ENCODE data around the gene SEPTIN11.
"Not testable (repeated sequence)": the region's sequence is repeated elsewhere in the genome, so short reads cannot be mapped to it uniquely, and the experiment has no call there.

The SEPTIN11 gene

DNA sequence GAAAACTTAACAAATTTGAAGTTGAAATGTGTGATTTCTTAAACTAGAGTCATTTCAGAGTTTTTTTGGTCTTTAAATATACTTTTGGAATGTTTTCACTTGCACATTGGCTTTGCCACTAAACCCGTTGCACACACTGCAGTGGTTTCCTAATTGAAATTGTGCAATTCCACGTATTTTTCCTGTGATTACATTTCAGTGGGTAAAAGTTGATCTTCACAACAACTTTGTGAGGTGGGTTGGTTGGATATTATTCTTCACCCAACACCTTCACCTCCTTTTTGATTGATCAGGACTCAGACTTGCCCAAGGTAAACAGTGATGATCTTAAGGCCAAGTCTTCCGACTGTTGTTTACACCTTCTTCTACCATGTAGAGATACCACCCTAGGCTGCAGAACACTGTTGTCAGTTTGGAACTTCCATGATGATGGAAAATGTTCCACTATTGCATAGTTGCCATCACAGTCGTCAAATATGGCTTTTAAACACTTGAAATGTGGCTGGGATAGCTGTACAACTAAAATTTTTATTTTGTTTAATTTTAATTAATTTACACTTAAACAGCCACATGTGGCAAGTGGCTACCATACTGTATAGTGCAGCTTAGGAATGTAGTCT, 13.7 kb downstream of the SEPTIN11 start:
- H3K27ac Mint-ChIP-seq: no peak overlapping the region
- no peak for DNase-seq (ENCODE audit: low spot score in 2 of 2)
- no peak overlapping the region for H3K4me3 Mint-ChIP-seq

DNA sequence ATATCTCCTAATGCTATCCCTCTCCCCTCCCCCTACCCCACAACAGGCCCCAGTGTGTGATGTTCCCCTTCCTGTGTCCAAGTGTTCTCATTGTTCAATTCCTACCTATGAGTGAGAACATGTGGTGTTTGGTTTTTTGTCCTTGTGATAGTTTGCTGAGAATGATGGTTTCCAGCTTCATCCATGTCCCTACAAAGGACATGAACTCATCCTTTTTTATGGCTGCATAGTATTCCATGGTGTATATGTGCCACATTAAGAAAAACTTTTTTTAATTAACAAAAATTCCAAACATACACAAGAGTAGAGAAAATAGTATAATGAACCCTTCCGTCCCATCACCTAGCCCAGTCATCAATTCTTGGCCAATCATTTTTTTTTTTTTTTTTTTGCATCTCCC, 14.4 kb downstream of the SEPTIN11 start:
- not testable (repeated sequence) for ATAC-seq; H3K36me3 Mint-ChIP-seq; DNase-seq (ENCODE audit: low spot score in 2 of 2); H3K4me3 Mint-ChIP-seq; H3K27ac Mint-ChIP-seq; H3K9me3 Mint-ChIP-seq
- H3K4me1 Mint-ChIP-seq: peaks cover 14% of the 10 kb centered on the region

More for the DNA sequence above, 13.7 kb downstream of the SEPTIN11 start:
- no peak for ATAC-seq
- Mint-ChIP-seq H3K4me1 (peaks cover 16% of the 10 kb centered on the region), H3K9me3 (no peaks in the 10 kb centered on the region), H3K36me3 (no peaks in the 10 kb centered on the region)

DNA sequence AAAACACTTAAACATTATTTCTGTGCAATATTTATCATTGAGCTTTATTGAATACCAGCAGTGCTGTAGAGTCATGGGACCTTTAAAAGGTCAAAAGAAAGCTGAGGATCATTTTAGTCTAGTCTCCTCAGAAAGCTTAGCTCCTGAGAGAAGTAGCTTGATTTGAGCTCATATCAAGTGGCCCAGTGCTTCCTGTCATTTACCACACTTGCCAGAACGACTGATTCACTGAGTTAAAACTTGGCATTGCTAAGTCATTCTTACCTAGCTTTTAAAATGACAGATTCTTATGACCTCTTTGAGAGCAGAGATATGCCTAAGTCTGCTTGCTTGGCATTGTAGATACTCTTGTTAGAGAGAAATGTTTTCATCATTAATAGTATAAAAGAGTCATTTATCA, 15.2 kb downstream of the SEPTIN11 start:
- Mint-ChIP-seq H3K36me3 (no peaks in the 10 kb centered on the region), H3K27ac (no peak overlapping the region), H3K4me3 (no peak overlapping the region), H3K9me3 (no peaks in the 10 kb centered on the region), H3K4me1 (peaks cover 14% of the 10 kb centered on the region)
- no peak for DNase-seq (ENCODE audit: low spot score in 2 of 2)
- peak; percentile 78 for ATAC-seq

DNA sequence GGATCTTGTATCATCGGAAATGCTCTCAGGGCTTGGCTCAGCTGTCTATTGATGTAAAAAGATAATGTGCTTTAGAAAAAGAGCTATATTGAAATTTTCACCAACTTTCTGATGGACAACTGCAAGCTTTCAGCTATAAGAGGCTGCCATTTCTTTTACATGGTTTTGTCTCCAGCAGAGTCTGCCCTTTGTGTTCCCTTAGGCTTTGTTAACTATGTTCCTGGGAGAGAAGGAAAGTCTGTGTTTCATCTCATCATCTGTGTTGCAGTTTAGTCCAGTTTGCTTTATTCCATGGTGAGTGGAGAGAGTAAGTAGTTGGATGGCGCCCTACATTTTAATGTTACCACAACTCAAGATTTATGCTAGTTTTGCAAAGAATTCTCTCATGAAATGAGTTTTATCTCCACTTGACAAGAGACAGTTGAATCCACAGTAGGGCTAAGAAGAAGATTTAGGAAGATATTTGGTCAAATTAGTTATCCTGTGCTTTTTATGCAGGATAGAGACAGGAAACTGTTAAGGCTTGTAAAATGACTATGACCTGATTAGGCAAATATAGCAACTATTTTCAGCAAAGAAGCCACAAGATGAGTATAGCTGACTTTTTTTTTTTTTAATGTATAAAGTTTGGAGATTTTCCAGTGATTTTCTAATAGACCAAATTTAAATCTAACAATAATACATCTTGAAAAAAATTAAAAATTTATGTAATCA, 16.5 kb downstream of the SEPTIN11 start:
- H3K4me1 Mint-ChIP-seq: peaks cover 5% of the 10 kb centered on the region
- no peak overlapping the region for H3K27ac Mint-ChIP-seq
- no peaks in the 10 kb centered on the region for H3K36me3 Mint-ChIP-seq
- DNase-seq (ENCODE audit: low spot score in 2 of 2) (no peak), ATAC-seq (no peak)
- no peak overlapping the region for H3K4me3 Mint-ChIP-seq
- no peaks in the 10 kb centered on the region for H3K9me3 Mint-ChIP-seq

DNA sequence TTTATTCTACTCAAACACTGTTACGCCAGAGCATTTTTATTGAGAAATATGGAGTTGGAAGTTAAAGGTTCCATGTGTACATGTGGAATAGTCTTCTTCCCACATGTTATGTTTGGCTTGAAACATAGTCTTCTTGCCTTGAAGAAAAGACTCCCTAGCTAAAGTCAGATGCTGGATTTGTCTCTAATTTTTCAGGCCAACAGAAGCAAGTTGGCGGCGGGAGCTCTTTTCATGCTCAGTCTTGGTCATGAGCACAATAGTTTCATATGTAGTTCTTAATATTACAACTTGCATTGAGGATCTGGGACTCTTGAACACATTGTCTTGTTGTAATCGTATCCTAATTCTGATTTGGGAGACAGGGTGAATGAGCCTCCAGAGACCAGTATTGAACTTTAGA, 19.4 kb downstream of the SEPTIN11 start:
- Mint-ChIP-seq H3K27ac (no peak overlapping the region), H3K4me1 (peaks cover 5% of the 10 kb centered on the region), H3K4me3 (no peak overlapping the region), H3K36me3 (no peaks in the 10 kb centered on the region), H3K9me3 (no peaks in the 10 kb centered on the region)
- DNase-seq (ENCODE audit: low spot score in 2 of 2): no peak
- ATAC-seq: no peak

DNA sequence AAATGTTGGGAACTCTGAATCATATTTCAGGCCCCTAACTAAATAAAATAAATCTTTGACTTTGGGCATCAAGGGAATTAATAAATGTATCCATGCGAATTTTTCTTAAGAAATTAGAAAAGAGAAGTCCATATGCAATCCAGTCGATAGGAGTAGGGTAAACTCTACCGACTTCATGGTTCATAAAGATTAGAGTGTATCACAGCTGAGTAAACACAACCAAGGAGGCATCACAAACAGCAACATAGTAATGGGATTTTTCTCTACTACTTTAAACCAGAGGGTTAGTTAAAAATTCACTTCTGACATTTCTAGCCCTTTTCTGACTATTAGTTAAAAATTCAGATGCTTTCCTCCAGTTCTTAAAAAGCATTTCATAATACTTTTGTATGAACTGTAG, 19.9 kb downstream of the SEPTIN11 start:
- Mint-ChIP-seq H3K36me3 (no peaks in the 10 kb centered on the region), H3K4me1 (peaks cover 5% of the 10 kb centered on the region), H3K9me3 (no peaks in the 10 kb centered on the region), H3K4me3 (no peak overlapping the region), H3K27ac (no peak overlapping the region)
- ATAC-seq (no peak), DNase-seq (ENCODE audit: low spot score in 2 of 2) (no peak)

DNA sequence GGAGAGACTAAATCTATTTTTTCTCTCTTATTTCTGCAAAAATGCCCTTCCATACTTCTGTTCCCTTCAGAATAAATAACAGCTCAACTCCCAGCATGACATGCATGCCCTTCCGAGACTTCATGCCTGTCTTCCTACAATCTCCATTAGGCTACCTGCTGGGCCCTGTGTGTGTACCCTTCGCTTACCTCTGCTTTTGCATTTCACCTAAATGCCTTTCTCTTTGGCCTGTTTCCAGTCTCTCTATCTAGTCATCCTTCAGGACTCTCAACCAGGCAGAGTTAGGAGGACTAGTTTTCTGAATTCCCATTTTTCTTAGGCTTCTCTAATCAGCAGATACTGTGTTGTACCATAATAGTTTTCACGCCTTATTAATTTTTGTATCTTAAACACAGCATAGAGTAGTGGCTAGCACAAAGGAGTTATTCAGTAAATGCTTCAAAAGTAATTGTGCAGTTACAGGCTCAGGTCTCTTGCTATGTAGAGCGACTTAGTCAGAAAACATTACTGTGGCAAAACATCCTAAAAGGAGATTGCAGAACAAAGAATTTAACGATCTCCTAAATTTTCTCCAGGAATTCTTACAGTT, 20.5 kb downstream of the SEPTIN11 start:
- DNase-seq (ENCODE audit: low spot score in 2 of 2) (no peak), ATAC-seq (no peak)
- Mint-ChIP-seq H3K27ac (no peak overlapping the region), H3K4me1 (peaks cover 5% of the 10 kb centered on the region), H3K4me3 (no peak overlapping the region), H3K9me3 (no peaks in the 10 kb centered on the region), H3K36me3 (no peaks in the 10 kb centered on the region)

DNA sequence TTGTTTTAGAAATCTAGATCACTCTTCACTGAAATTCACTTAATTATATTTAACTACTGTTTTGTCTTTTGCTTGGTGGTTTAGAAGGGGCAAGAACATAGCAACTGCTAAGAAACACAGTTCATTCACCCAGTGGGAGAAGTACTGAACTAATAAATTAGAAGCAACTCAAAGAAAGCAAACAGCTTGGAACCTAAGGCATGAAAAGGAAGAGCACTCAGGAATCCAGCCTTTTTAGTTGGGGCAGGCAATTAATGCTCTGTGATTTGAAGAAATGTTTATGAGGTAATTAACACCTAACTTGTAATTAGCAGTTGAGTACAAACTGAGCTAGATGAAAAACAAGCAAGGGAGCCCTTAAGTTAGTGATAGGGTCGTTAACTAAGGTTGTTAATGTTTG, 22.8 kb downstream of the SEPTIN11 start:
- Mint-ChIP-seq H3K9me3 (no peaks in the 10 kb centered on the region), H3K27ac (no peak overlapping the region), H3K36me3 (no peaks in the 10 kb centered on the region), H3K4me3 (no peak overlapping the region), H3K4me1 (no peaks in the 10 kb centered on the region)
- DNase-seq (ENCODE audit: low spot score in 2 of 2) (no peak), ATAC-seq (no peak)

DNA sequence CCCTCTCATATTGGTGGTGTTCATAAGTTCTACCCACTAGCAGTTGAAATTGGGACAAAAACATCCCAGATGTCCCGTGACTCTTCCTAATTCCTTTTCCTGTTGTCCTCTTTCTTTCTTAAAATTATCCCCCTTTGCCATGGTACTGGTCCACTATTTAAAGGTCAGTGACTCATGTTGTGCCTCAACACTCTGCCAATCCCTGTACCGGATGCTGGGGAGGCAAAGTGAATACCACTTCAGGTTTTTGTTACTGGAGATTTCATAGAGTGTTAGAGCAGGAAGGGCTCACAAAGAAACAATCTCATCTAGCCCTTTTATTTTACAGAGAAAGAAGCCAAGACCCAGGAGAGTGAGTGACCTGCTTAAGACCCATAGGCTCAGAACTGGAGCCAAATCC, 24.6 kb downstream of the SEPTIN11 start:
- Mint-ChIP-seq H3K4me1 (peaks cover 14% of the 10 kb centered on the region), H3K27ac (no peak overlapping the region), H3K36me3 (no peaks in the 10 kb centered on the region), H3K4me3 (no peak overlapping the region), H3K9me3 (no peaks in the 10 kb centered on the region)
- DNase-seq (ENCODE audit: low spot score in 2 of 2) (no peak), ATAC-seq (no peak)

DNA sequence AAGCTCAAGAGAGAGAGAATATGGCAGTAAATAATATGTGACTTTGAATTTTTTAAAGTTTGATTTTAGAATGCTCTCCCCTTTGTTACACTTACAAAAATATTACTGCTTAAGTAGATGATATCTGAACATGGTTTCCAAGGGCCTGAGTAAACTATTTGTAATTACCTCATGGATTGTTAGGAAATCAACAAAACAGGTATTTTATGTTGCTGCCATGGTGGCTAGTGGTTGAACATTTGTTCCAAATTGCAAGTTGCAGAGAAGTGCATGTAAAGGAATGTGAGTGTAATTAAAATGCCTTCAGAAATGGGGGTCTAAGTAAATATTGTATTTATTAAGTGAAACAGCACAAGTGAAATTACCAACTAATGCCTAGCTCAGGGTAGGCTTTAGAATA, 27.6 kb downstream of the SEPTIN11 start:
- Mint-ChIP-seq H3K36me3 (no peaks in the 10 kb centered on the region), H3K9me3 (no peaks in the 10 kb centered on the region), H3K27ac (no peak overlapping the region), H3K4me3 (no peak overlapping the region), H3K4me1 (peaks cover 32% of the 10 kb centered on the region)
- DNase-seq (ENCODE audit: low spot score in 2 of 2) (no peak), ATAC-seq (no peak)

DNA sequence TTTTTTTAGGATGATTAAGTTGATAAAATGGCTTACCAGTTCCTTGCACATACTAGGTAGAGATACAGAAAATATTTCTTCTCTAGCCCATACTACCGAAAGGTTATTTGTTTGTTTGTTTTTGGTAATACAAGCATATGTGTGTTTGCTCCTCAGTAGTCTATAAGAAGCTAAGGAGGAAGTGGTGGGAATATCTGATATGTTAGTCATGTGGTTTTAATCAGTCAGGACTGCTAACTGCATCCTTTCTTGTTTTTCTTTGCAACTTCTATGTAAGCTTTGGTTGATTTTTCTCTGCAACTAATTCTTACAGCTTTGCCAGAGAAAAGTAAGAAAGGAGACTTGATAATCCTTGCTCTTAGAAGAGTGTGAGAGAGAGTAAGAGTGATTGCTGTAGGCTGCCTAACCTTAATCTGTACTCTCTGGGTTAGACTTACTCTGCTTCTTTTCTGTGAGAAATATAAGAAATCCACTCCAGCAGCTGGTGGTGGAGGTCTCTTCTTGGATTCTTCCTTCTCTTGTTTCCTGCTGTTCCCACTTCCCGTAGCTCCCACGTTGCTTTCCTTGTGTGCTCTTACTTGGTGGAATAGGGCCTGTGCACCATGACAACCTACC, 28.3 kb downstream of the SEPTIN11 start:
- ATAC-seq: no peak
- peaks cover 39% of the 10 kb centered on the region for H3K4me1 Mint-ChIP-seq
- no peak overlapping the region for H3K4me3 Mint-ChIP-seq
- H3K9me3 Mint-ChIP-seq: no peaks in the 10 kb centered on the region
- H3K27ac Mint-ChIP-seq: no peak overlapping the region
- DNase-seq (ENCODE audit: low spot score in 2 of 2): no peak
- no peaks in the 10 kb centered on the region for H3K36me3 Mint-ChIP-seq

DNA sequence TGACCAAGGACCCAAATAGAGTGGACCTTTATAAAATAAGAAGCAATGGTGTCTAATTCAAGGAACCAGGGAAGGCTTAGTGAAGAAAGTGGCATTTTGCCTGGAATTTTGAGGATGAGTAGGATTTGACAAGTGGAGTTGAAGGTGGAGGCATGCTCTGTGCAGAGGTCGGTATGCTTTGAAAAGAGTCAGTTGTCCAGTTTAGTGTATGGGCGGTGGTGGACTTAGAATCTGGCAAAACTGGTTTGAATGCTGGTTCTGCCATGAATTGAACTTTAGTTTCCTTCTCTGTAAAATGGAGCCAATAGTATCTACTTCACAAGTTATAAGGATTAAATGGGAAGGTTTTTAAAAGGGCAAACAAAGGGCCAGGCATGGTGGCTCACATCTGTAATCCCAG, 29.7 kb downstream of the SEPTIN11 start:
- Mint-ChIP-seq H3K4me1 (peaks cover 53% of the 10 kb centered on the region), H3K27ac (no peak overlapping the region), H3K36me3 (no peaks in the 10 kb centered on the region), H3K4me3 (no peak overlapping the region), H3K9me3 (no peaks in the 10 kb centered on the region)
- no peak for ATAC-seq
- DNase-seq (ENCODE audit: low spot score in 2 of 2): no peak

DNA sequence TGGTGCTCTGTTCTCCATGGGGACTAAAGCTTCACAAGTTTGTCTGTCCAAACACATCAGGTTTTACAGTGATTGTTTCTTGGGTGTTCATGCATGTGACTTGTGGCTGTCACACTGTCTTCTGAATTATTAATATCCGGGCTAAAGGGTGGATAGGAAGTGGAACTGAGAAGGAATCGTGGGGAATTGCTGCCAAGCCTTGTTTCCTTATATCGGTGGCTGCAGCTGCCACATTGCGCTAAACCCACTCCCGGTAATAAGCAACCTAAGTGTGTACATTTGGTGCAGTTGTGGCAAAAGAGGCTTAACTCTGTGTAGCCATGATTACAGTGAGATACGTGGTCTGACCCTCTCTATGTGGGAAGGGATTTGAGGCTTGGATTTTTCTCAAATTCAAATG, 30.7 kb downstream of the SEPTIN11 start:
- Mint-ChIP-seq H3K4me3 (no peak overlapping the region), H3K36me3 (no peaks in the 10 kb centered on the region), H3K9me3 (no peaks in the 10 kb centered on the region), H3K4me1 (peaks cover 62% of the 10 kb centered on the region), H3K27ac (no peak overlapping the region)
- no peak for ATAC-seq
- DNase-seq (ENCODE audit: low spot score in 2 of 2): no peak

DNA sequence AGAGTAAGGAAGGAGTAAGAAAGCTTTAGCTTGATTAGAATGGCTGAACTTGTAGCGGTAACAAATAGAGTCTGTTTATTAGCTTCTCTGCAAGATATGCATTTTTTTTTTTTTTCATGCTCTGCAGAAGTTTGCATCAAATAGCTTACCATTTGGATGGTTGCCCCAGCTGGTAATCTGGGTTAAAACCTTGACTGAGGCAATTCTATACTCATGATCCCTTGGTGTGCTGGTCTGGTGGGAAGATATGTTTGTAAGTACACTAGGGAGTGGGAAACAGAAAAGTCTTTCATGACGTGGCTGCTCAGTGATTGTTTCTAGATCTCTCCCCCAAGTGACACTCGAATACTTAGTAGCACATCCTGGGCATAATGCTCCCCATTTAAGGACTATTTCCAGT, 32.1 kb downstream of the SEPTIN11 start:
- Mint-ChIP-seq H3K9me3 (no peaks in the 10 kb centered on the region), H3K27ac (peak overlapping the region; percentile 11), H3K4me3 (no peak overlapping the region), H3K36me3 (no peaks in the 10 kb centered on the region), H3K4me1 (peaks cover 73% of the 10 kb centered on the region)
- DNase-seq (ENCODE audit: low spot score in 2 of 2) (no peak), ATAC-seq (no peak)

DNA sequence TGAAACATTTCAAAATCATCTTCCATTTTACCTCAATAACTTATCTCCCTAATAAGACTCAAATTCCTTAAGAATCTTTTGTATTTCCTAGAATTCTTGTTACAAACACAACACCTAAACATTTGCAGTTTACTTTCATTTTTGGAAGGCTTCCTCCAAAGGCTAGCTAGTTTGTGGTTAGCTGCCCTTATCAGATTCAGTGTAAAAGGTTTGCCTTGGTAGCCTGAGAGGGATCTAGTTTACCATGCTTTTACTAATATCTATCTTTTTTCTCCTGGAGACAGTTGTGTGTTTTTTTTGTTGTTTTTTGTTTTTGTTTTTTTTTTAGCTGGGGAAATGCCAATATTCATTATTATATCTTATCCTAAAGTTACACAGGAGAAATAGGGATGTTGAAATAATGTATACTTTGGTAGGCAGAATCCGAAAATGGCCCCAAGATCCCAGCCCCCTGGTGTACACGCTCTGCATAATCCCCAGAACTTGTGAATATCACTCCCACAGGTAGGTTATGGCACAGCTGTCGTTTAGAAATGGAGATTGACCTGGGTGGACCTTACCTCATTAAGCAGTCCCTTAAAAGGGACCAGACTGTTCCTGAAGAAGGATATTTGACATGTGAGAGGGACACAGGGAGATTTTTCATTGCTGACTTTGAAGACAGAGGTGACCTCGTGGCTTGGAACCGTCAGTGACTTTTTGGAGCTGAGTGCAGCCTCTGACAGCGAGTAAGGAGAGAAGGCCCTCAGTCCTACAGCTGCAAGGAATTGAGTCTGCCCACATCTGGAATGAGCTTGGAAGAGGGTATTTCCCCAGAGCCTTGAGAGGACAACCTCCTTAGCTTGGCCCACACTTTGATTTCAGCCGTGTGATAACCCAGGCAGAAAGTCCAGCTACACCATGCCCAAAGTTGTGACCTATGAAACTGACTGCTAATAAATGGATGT, 33.4 kb downstream of the SEPTIN11 start:
- Mint-ChIP-seq H3K9me3 (no peaks in the 10 kb centered on the region), H3K36me3 (no peaks in the 10 kb centered on the region), H3K4me1 (peaks cover 81% of the 10 kb centered on the region), H3K4me3 (peak overlapping the region; percentile 32), H3K27ac (peak overlapping the region; percentile 11)
- DNase-seq (ENCODE audit: low spot score in 2 of 2) (no peak), ATAC-seq (peak; percentile 54)

Data from stimulated activated effector memory CD8-positive, alpha-beta T cell treated with anti-CD3 and anti-CD28 coated beads, Interleukin-12 subunit alpha, Interleukin-12 subunit beta, amount 100 ng/mL, for 72 hours (primary cell).